Muscle of back (tissue), 11 donors: ENCODE measurements around the gene KCNQ5. TPM values are rescaled to one million over a fixed set of nuclear protein-coding genes. Genes with fewer than 3 reads are reported as not detected.
"Not testable (repeated sequence)": the region's sequence is repeated elsewhere in the genome, so short reads cannot be mapped to it uniquely, and the experiment has no call there.

Experiments
- DNase-seq, 3 donors: peaks; one replicate each; pipeline versions ENCODE4 v3.0.0 to v3.0.0-alpha.2; 2013
- polyA plus RNA-seq, 10 donors: library from polyadenylated mRNA; unstranded; fragments of 120-200 nt; gene quantifications; one replicate each; pipeline ENCODE4 v1.2.1, GENCODE V29; 2013; ENCODE audit not compliant: insufficient read length in 10 of 10

KCNQ5 gene
- polyA plus RNA-seq, 10 donors = 0.32 to 2.1 (median 1.0) TPM

GRCh38 chr6:73176057-73176456 is 554.2 kb downstream of the KCNQ5 start:
- DNase-seq = no peak

- DNase-seq = no peak
Measured at GRCh38 chr6:73177221-73177944, 555.5 kb downstream of the KCNQ5 start.

- DNase-seq = no peak
Measured at GRCh38 chr6:73180076-73180738, 558.3 kb downstream of the KCNQ5 start.

DNA sequence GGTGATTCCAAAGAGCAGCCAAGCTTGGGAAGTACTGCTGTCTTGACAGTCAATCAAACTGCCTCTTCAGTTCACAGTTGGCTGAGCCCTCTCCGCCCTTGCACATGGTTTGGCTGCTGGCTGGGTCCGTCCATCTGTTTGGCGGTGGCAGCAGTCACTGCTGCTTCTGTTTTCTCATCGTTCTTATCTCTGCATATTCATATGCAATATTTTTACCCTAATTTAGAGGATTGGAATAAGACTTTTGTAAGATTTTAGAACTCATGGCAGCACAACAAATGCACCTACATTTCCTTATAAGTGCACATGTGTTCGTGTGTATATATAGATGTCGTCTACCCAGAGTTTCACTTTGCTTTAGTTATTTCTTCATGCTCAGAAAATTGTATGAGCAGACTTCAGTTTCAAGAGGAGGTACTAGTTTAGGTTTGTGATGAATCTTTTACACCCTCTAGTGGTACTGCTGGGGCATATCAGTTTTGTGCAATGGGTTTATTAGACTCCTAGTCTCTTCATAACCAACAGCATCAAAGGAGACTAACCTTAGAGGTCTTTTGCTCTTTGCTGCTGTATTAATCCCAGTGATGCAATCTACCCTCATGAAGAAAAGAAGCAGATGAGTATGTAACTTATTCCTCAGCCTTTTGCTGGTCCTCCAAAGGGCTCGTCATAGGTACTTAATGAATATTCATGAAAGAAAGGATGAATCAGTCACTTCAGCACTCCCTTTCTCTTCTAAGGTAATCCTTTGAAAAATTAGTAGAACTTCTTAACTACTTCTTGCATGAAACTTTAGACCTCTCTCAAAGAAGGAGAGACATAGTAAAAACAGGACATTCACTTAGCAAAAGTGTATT is 559.1 kb downstream of the KCNQ5 start:
- DNase-seq = peak; percentile 46 to 67 (median 52)

DNA sequence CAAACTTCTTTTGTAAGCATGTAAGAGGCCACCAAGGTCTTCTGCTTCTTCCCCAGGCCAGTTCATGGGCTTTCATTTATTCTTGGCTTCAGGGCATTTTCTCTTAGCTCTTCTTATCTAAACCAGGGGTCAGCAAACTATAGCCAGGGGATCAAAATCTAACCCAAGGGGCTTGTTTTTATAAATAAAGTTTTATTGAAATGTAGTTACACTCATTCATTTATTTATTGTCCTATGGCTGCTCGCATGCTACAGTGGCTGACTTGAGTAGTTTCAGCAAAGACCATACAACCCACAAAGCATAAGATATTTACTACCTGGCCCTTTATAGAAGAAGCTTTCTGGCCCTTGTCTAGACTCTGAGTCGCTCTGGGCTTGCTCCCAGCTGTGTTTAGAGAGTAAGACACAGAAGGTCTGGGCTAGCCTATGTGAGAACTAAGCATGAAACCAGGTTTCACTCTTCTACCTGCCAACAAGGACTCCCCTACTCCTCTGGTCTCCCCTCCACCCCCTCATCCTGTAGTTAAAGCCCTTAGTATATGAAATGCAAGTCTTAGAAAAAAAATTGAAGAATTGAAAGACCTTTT is 560.2 kb downstream of the KCNQ5 start:
- no peak for DNase-seq

GRCh38 chr6:73193302-73193701 is 571.4 kb downstream of the KCNQ5 start:
- DNase-seq = not testable (repeated sequence)

- no peak for DNase-seq
Measured at GRCh38 chr6:73194744-73195143, 572.9 kb downstream of the KCNQ5 start.

- no peak for DNase-seq
Measured at GRCh38 chr6:73200247-73200646, 578.4 kb downstream of the KCNQ5 start.

- DNase-seq = no peak
Measured at GRCh38 chr6:73200735-73201134, 578.9 kb downstream of the KCNQ5 start.

- DNase-seq = no peak
Measured at GRCh38 chr6:73203098-73203497, 581.2 kb downstream of the KCNQ5 start.

GRCh38 chr6:73204252-73204651 is 582.4 kb downstream of the KCNQ5 start:
- DNase-seq = no peak

DNA sequence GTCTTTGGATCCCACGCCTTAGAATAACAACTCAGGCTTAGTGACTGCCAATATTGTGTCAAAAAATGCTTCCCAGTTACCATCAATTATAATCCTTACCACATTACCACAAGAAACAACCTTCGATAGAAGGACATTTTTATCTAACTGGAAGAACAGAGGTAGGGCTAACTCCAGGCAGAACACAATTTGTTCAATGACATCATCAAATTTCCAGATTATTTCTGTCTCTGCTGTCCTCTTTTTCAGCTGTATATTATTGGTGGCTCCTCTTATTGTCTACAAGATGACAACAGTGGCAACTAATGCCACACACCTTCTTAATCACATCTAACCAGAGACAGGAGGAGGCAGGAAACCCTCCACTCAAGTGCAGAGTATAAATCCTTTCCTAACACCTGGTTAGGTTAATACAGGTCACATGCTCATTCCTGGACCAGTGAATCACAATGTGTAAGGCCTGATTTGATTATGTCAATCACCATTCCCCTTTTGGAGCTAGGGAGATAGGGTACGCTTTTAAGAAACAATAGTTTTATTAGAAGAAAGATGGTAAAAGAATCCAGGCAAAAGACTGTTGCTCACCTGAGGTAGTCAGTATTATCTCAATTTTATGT is 585.5 kb downstream of the KCNQ5 start:
- DNase-seq = no peak

- DNase-seq = no peak
Measured at GRCh38 chr6:73209117-73209516, 587.3 kb downstream of the KCNQ5 start.

DNA sequence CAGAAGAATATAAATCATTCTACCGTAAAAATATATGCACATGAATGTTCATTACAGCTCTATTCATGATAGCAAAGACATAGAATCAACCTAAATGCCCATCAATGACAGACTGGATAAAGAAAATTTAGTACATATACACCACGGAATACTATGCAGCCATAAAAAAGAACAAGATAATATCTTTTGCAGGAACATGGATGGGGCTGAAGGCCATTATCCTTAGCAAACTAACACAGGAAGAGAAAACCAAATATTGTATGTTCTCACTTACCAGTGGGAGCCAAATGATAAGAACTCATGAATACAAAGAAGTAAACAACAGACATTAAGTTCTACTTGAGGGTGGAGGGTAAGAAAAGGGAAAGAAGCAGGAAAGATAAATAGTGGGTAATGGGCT is 595.0 kb downstream of the KCNQ5 start:
- DNase-seq = no peak

DNA sequence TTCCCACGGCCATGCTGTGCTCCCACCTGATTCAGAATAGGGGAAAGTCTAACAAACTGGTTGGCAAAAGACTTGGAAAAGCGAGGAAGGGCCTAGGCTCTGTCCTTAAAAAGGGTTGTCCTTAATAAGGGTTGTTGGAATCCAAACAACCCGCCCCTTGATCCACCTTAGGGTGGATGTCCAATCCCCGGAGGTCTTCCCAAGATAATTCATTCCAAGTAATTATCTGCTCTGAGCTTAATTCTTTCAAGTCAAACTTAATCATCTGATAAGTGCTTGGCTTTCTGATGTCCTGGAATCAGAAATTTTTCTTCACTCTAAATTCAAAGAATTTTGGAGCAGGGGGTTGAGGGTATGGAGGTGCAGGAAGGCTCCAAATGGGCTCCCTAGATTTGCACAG is 603.5 kb downstream of the KCNQ5 start, which contains the start of gene KHDC1L:
Gene KHDC1L (minus strand): TSS at position 101 of the 400 bp plus-strand sequence. CDS start 88 bp downstream, at position 13.
- DNase-seq = no peak

- no peak for DNase-seq
Measured at GRCh38 chr6:73227606-73228255, 605.9 kb downstream of the KCNQ5 start.

DNA sequence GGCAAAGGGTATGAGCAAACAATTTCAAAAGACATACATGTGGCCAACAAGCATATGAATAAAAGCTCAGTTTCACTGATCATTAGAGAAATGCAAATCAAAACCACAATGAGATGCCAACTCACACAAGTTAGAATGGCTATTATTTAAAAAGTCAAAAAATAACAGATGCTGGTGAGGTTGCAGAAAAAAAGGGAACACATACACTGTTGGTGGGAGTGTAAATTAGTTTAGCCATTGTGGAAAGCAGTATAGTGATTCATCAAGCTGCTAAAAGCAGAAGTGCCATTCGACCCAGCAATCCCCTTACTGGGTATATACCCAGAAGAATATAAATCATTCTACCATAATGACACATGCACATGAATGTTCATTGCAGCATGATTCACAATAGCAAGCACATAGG is 610.1 kb downstream of the KCNQ5 start:
- DNase-seq = no peak

DNA sequence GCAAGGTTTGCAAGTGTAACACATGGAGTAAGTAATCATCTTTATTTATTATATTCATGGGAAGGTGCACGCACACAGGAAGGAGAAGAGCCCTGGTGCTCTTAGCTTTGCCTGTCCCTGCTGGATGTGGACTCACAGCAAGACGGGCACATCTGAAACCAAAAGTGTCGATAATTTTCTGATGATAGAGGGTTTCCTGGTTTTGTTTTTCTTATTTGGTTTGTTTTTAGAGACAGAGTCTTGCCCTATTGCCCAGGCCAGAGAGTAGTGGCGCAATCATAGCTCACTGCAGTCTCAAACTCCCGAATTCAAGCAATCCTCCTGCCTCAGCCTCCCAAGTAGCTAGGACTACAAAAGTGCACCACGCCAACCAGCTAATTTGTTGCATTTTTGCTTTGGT is 611.2 kb downstream of the KCNQ5 start:
- DNase-seq = no peak

DNA sequence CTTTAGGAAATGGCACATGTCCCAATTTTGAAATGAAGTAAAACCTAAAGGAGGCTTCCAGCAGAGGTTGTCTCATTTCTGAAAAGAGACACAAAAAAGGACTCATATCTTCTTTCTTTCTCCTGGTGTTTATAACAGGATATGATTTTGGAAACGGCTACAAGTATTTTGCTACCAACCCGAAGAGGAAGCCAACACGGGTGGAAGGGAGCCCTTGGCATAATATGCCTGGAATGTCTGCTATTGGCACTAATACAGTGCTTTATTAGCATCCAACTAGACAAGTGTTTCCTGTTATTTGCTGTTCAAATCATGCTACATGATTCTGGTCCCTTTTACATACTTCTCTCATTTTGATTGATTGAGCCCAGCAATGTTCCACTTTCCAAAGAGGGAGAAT is 612.1 kb downstream of the KCNQ5 start:
- not testable (repeated sequence) for DNase-seq

DNA sequence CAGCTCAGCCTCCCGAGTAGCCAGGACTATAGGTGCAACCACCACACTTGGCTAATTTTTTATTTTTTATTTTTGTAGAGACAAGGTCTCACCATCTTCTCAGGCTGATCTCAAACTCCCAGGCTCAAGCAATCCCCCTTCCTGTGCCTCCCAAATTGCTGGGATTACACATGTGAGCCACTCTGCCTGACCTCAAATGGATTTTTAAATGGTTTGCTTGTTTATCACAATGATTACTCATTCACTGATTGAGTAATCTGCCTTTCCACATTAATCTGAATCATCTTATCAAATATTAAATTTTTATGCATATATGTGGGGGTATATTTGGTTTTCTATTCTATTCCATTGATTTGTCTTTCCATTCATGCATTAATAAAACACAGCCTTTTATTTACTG is 612.9 kb downstream of the KCNQ5 start:
- DNase-seq = peak in 1 of 3 donors; percentile 48

DNA sequence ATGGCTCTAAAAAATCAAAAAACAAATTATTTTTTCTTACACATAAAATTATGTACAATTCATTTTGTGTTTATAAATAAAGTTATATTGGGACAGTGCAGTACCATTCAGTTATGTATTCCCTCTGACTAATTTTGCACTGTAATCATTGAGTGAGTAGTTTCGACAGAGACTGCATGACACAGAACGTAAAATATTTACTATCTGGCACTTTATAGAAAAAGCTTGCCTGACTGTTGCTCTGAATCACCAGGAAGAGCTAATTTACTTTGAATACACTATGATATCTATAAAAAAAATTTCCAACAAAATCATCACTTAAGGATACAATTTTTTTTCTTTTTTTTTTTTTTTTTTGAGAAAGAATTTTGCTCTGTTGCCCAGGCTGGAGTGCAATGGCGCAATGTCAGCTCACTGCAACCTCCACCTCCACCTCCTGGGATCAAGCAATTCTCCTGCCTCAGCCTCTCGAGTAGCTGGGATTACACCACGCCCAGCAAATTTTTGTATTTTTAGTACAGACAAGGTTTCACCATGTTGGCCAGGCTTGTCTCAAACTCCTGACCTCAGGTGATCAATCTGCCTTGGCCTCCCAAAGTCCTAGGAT is 614.4 kb downstream of the KCNQ5 start:
- peak in 1 of 3 donors; percentile 83 for DNase-seq
